HEK293 (cell line): ENCODE data around the gene MLXIPL.

ENCODE experiments used
- CTCF ChIA-PET: fragments of 350-600 bp; formaldehyde crosslinking; extraction: SDS; loops from one replicate; lab custom pipeline; 2021; ENCODE audit warnings: antibody characterized with exemption; lab: Yijun Ruan, JAX
- POLR2A ChIA-PET: fragments of 300-600 bp; formaldehyde crosslinking; extraction: SDS; loops from one replicate; lab custom pipeline; 2020; ENCODE audit warnings: antibody characterized with exemption, inconsistent platforms; lab: Yijun Ruan, JAX
- H3K27ac ChIP-seq: fragments of 200-500 bp; sonication (Bioruptor generic); 2 replicates; pipeline ENCODE4 v1.5.1; 2014; ENCODE audit warnings: low read depth, low read length, control low read depth, inconsistent platforms; ENCODE audit errors: extremely low read depth
- H3K36me3 ChIP-seq, 2 experiments: fragments of 200-500 bp in 1 of 2; sonication (Bioruptor generic) in 1 of 2; 1 replicate in 1 of 2; 2 replicates in 1 of 2; pipeline ENCODE4 v1.5.1; 2014 to 2017; ENCODE audit warnings: inconsistent platforms in 2 of 2, low read length in 2 of 2; ENCODE audit not compliant: control insufficient read depth in 2 of 2, insufficient read depth in 1 of 2
- H3K4me1 ChIP-seq: fragments of 200-500 bp; sonication (Bioruptor generic); 2 replicates; pipeline ENCODE4 v1.5.1; 2014; ENCODE audit warnings: mild to moderate bottlenecking, low read length, inconsistent platforms; ENCODE audit not compliant: control insufficient read depth, insufficient read depth
- H3K4me3 ChIP-seq: 2 replicates; pipeline ENCODE4 v1.5.1; 2011; ENCODE audit warnings: low read depth, mild to moderate bottlenecking, control low read depth, low read length, moderate library complexity
- H3K9me3 ChIP-seq: fragments of 200-500 bp; sonication (Bioruptor generic); 2 replicates; pipeline ENCODE4 v1.5.1; 2014; ENCODE audit warnings: low read depth, low read length, inconsistent platforms; ENCODE audit not compliant: control insufficient read depth, insufficient read depth
- BCL11A ChIP-seq: fragments of 450-650 bp; formaldehyde crosslinking; IDR thresholded peaks from 2 replicates; pipeline ENCODE4 v1.5.1; 2016; ENCODE audit warnings: low read depth, missing biosample characterization, missing genetic modification characterization
- KLF8 ChIP-seq: fragments of 450-650 bp; formaldehyde crosslinking; IDR thresholded peaks from 2 replicates; pipeline ENCODE4 v1.5.1; 2016; ENCODE audit warnings: missing biosample characterization, missing genetic modification characterization
- PRDM1 ChIP-seq: fragments of 450-650 bp; formaldehyde crosslinking; IDR thresholded peaks from 2 replicates; pipeline ENCODE4; 2016; ENCODE audit warnings: missing biosample characterization, missing genetic modification characterization
- SP2 ChIP-seq: fragments of 450-650 bp; formaldehyde crosslinking; IDR thresholded peaks from 2 replicates; pipeline ENCODE4 v1.5.1; 2016; ENCODE audit warnings: missing biosample characterization, missing genetic modification characterization
- WT1 ChIP-seq: fragments of 450-650 bp; formaldehyde crosslinking; IDR thresholded peaks from 2 replicates; pipeline ENCODE4 v1.5.1; 2016; ENCODE audit warnings: missing biosample characterization, missing genetic modification characterization
- ZBTB1 ChIP-seq: fragments of 450-650 bp; formaldehyde crosslinking; IDR thresholded peaks from 2 replicates; pipeline ENCODE4 v1.5.1; 2016; ENCODE audit warnings: missing biosample characterization, missing genetic modification characterization
- ZNF112 ChIP-seq: fragments of 450-650 bp; formaldehyde crosslinking; IDR thresholded peaks from 2 replicates; pipeline ENCODE4 v1.5.0; 2017; ENCODE audit warnings: missing biosample characterization, missing genetic modification characterization
- ZNF114 ChIP-seq: fragments of 450-650 bp; formaldehyde crosslinking; IDR thresholded peaks from 2 replicates; pipeline ENCODE4 v1.5.0; 2017; ENCODE audit warnings: missing biosample characterization, missing genetic modification characterization
- ZNF175 ChIP-seq: fragments of 450-650 bp; formaldehyde crosslinking; IDR thresholded peaks from 2 replicates; pipeline ENCODE4 v1.5.1; 2016; ENCODE audit warnings: missing biosample characterization, missing genetic modification characterization
- ZNF223 ChIP-seq: fragments of 450-650 bp; formaldehyde crosslinking; IDR thresholded peaks from 2 replicates; pipeline ENCODE4 v1.5.1; 2016; ENCODE audit warnings: missing biosample characterization, missing genetic modification characterization
- ZNF23 ChIP-seq: fragments of 450-650 bp; formaldehyde crosslinking; IDR thresholded peaks from 2 replicates; pipeline ENCODE4 v1.5.1; 2016; ENCODE audit warnings: missing biosample characterization, missing genetic modification characterization, borderline replicate concordance
- ZNF266 ChIP-seq: fragments of 450-650 bp; formaldehyde crosslinking; IDR thresholded peaks from 2 replicates; pipeline ENCODE4 v1.5.1; 2016; ENCODE audit warnings: missing biosample characterization, missing genetic modification characterization, low read depth
- ZNF311 ChIP-seq: fragments of 450-650 bp; formaldehyde crosslinking; IDR thresholded peaks from 2 replicates; pipeline ENCODE4 v1.5.1; 2017; ENCODE audit warnings: missing biosample characterization, missing genetic modification characterization, borderline replicate concordance
- ZNF324 ChIP-seq: fragments of 450-650 bp; formaldehyde crosslinking; IDR thresholded peaks from 2 replicates; pipeline ENCODE4 v1.5.1; 2016; ENCODE audit warnings: missing biosample characterization, missing genetic modification characterization
- ZNF366 ChIP-seq: fragments of 450-650 bp; formaldehyde crosslinking; conservative IDR thresholded peaks from 2 replicates; pipeline ENCODE4 v1.5.1; 2016; ENCODE audit warnings: missing biosample characterization, missing genetic modification characterization
- ZNF404 ChIP-seq: fragments of 450-650 bp; formaldehyde crosslinking; IDR thresholded peaks from 2 replicates; pipeline ENCODE4 v1.5.1; 2017; ENCODE audit warnings: missing biosample characterization, missing genetic modification characterization
- ZNF48 ChIP-seq: fragments of 450-650 bp; formaldehyde crosslinking; IDR thresholded peaks from 2 replicates; pipeline ENCODE4 v1.5.1; 2016; ENCODE audit warnings: missing biosample characterization, missing genetic modification characterization
- ZNF510 ChIP-seq: fragments of 450-650 bp; formaldehyde crosslinking; IDR thresholded peaks from 2 replicates; pipeline ENCODE4 v1.5.1; 2018; ENCODE audit warnings: mild to moderate bottlenecking, missing genetic modification characterization, missing biosample characterization; ENCODE audit not compliant: insufficient replicate concordance
- ZNF521 ChIP-seq: fragments of 450-650 bp; formaldehyde crosslinking; IDR thresholded peaks from 2 replicates; pipeline ENCODE4 v1.5.1; 2017; ENCODE audit warnings: missing biosample characterization, mild to moderate bottlenecking, missing genetic modification characterization
- ZNF530 ChIP-seq: fragments of 450-650 bp; formaldehyde crosslinking; IDR thresholded peaks from 2 replicates; pipeline ENCODE4 v1.5.1; 2016; ENCODE audit warnings: low read depth, missing biosample characterization, missing genetic modification characterization
- ZNF571 ChIP-seq: fragments of 450-650 bp; formaldehyde crosslinking; IDR thresholded peaks from 2 replicates; pipeline ENCODE4 v1.5.0; 2017; ENCODE audit warnings: missing biosample characterization, missing genetic modification characterization
- ZNF610 ChIP-seq: fragments of 450-650 bp; formaldehyde crosslinking; IDR thresholded peaks from 2 replicates; pipeline ENCODE4 v1.5.1; 2016; ENCODE audit warnings: missing biosample characterization, missing genetic modification characterization, borderline replicate concordance
- ZNF621 ChIP-seq: fragments of 450-650 bp; formaldehyde crosslinking; IDR thresholded peaks from 2 replicates; pipeline ENCODE4 v1.5.1; 2017; ENCODE audit warnings: missing biosample characterization, missing genetic modification characterization
- ZNF626 ChIP-seq: fragments of 450-650 bp; sonication (Bioruptor Pico); formaldehyde crosslinking; IDR thresholded peaks from 2 replicates; pipeline ENCODE4 v1.5.1; 2018; ENCODE audit warnings: missing biosample characterization, missing genetic modification characterization, inconsistent platforms
- ZNF629 ChIP-seq: fragments of 450-650 bp; formaldehyde crosslinking; IDR thresholded peaks from 2 replicates; pipeline ENCODE4 v1.5.1; 2017; ENCODE audit warnings: missing biosample characterization, missing genetic modification characterization
- ZNF654 ChIP-seq: fragments of 450-650 bp; formaldehyde crosslinking; IDR thresholded peaks from 2 replicates; pipeline ENCODE4 v1.5.1; 2016; ENCODE audit warnings: low read depth, missing biosample characterization, missing genetic modification characterization
- ZNF747 ChIP-seq: fragments of 450-650 bp; formaldehyde crosslinking; IDR thresholded peaks from 2 replicates; pipeline ENCODE4 v1.5.1; 2016; ENCODE audit warnings: missing biosample characterization, missing genetic modification characterization
- ZNF777 ChIP-seq: fragments of 450-650 bp; formaldehyde crosslinking; IDR thresholded peaks from 2 replicates; pipeline ENCODE4 v1.5.1; 2017; ENCODE audit warnings: missing biosample characterization, missing genetic modification characterization, borderline replicate concordance
- ZNF785 ChIP-seq: fragments of 450-650 bp; formaldehyde crosslinking; IDR thresholded peaks from 2 replicates; pipeline ENCODE4 v1.5.1; 2016; ENCODE audit warnings: missing biosample characterization, missing genetic modification characterization
- TF ChIP-seq, protein P1 (sequence below): sonication (generic); formaldehyde crosslinking; IDR thresholded peaks from 2 replicates; pipeline ENCODE4 v1.8.1; 2022; ENCODE audit warnings: mild to moderate bottlenecking, moderate library complexity, missing genetic modification reagents
- TF ChIP-seq, protein P2 (sequence below): fragments of 450-650 bp; formaldehyde crosslinking; IDR thresholded peaks from 2 replicates; pipeline ENCODE4 v1.5.1; 2016; ENCODE audit warnings: missing biosample characterization, missing genetic modification characterization
- TF ChIP-seq, protein P3 (sequence below): fragments of 450-650 bp; formaldehyde crosslinking; IDR thresholded peaks from 2 replicates; pipeline ENCODE4 v1.5.1; 2016; ENCODE audit warnings: missing biosample characterization, missing genetic modification characterization

Gene MLXIPL

DNA sequence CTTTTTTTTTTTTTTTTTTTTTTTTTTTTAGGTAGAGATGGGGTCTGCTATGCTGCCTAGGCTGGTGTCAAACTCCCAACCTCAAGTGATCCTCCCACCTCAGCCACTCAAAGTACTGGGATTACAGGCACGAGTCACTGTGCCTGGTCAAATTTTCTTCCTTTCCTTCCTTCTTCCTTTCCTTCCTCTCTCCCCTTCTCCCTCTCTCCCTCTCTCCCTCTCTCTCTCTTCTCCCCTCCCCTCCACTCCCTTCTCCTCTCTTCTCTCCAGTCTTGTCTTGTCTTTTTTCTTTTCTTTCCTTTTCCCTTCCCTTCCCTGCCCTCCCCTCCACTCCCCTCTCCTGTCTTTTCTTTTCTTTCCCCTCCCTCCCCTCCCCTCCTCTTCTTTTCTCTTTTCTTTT is 7.2 kb upstream of the MLXIPL start:
- H3K4me3 ChIP-seq = no peak overlapping the region
- 0 out of 2 replicates have a peak, but pooled peaks cover 2% of the 10 kb centered on the region for H3K4me1 ChIP-seq
- ChIA-PET POLR2A (interaction anchor here (0.6 kb wide), 1 partner anchor 155 kb away, joined by 3 read pairs; no protein-coding TSS in a partner anchor), CTCF (interaction anchor here (1.8 kb wide), 2 partner anchors 36 to 94 kb away, joined by 4 to 7 read pairs; no protein-coding TSS in a partner anchor)
- H3K9me3 ChIP-seq = no peaks in the 10 kb centered on the region
- TF ChIP-seq PRDM1 (tag by site-specific recombination) (peak; percentile 98), ZNF114 (tag by site-specific recombination) (no peak), ZNF223 (no peak), ZNF629 (tag by site-specific recombination) (no peak), ZNF654 (no peak), ZNF621 (tag by site-specific recombination) (no peak), ZNF266 (tag by site-specific recombination) (no peak), ZNF530 (no peak), ZNF366 (tag by site-specific recombination) (peak; percentile 87), WT1 (tag by site-specific recombination) (0 out of 2 replicates have a peak, but pooled peaks have one; percentile 19), ZNF48 (no peak), ZNF404 (tag by site-specific recombination) (no peak), BCL11A (tag by site-specific recombination) (no peak)
- TF ChIP-seq, protein P1, sequence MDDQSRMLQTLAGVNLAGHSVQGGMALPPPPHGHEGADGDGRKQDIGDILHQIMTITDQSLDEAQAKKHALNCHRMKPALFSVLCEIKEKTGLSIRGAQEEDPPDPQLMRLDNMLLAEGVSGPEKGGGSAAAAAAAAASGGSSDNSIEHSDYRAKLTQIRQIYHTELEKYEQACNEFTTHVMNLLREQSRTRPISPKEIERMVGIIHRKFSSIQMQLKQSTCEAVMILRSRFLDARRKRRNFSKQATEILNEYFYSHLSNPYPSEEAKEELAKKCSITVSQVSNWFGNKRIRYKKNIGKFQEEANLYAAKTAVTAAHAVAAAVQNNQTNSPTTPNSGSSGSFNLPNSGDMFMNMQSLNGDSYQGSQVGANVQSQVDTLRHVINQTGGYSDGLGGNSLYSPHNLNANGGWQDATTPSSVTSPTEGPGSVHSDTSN (CRISPR knock-in tag) = no peak
- TF ChIP-seq, protein P2, sequence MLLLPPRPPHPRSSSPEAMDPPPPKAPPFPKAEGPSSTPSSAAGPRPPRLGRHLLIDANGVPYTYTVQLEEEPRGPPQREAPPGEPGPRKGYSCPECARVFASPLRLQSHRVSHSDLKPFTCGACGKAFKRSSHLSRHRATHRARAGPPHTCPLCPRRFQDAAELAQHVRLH (tag by site-specific recombination) = no peak
- H3K36me3 ChIP-seq = no peaks in the 10 kb centered on the region
- no peak overlapping the region for H3K27ac ChIP-seq

DNA sequence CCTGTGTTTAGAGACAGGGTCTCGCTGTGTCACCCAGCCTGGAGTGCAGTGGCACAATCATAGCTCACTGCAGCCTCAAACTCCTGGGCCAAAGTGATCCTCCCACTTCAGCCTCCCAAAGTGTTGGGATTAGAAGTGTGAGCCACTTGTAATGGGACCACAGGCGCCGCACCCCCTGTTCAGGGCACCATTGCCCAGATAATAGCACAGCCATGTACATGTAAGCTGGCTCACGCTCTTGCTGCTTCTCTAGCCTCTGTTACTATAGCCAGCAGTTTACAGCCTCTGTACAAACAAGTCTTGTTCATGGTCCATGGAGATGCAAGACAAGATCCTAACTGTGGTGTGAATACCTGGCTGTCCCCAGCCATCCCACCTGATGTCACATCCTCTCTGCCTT is 4.2 kb upstream of the MLXIPL start:
- CTCF ChIA-PET = interaction anchor here (0.6 to 2.0 kb wide), 12 partner anchors 15 to 110 kb away, joined by 3 to 12 read pairs (median 4); partner anchors contain the start of genes ABHD11 and VPS37D

More for the DNA sequence above, 4.2 kb upstream of the MLXIPL start:
- H3K4me1 ChIP-seq = no peaks in the 10 kb centered on the region
- H3K4me3 ChIP-seq = no peak overlapping the region
- TF ChIP-seq ZNF785 (tag by site-specific recombination) = no peak
- no peak for TF ChIP-seq SP2 (tag by site-specific recombination)
- TF ChIP-seq ZNF571 = no peak
- no peak for TF ChIP-seq ZNF626
- no peak for TF ChIP-seq ZNF223
- no peak for TF ChIP-seq KLF8
- TF ChIP-seq, protein P3, sequence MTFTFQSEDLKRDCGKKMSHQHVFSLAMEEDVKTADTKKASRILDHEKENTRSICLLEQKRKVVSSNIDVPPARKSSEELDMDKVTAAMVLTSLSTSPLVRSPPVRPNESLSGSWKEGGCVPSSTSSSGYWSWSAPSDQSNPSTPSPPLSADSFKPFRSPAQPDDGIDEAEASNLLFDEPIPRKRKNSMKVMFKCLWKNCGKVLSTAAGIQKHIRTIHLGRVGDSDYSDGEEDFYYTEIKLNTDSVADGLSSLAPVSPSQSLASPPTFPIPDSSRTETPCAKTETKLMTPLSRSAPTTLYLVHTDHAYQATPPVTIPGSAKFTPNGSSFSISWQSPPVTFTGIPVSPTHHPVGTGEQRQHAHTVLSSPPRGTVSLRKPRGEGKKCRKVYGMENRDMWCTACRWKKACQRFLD (tag by site-specific recombination) = no peak
- TF ChIP-seq ZBTB1 = no peak
- TF ChIP-seq ZNF112 (tag by site-specific recombination) = no peak
- TF ChIP-seq ZNF521 (tag by site-specific recombination) = no peak
- TF ChIP-seq ZNF747 (tag by site-specific recombination) = no peak
- TF ChIP-seq ZNF324 (tag by site-specific recombination) = no peak
- no peak for TF ChIP-seq ZNF510 (tag by site-specific recombination)
- no peak for TF ChIP-seq ZNF777 (tag by site-specific recombination)
- no peak for TF ChIP-seq ZNF311 (tag by site-specific recombination)
- TF ChIP-seq ZNF23 = no peak
- no peak for TF ChIP-seq ZNF175
- TF ChIP-seq ZNF610 (tag by site-specific recombination) = no peak
- H3K27ac ChIP-seq = no peak overlapping the region
- POLR2A ChIA-PET = interaction anchor here (1.1 to 1.3 kb wide), 2 partner anchors 52 to 97 kb away, joined by 3 read pairs; no protein-coding TSS in a partner anchor
- H3K36me3 ChIP-seq = no peaks in the 10 kb centered on the region
- no peaks in the 10 kb centered on the region for H3K9me3 ChIP-seq
